Muscle layer of colon (tissue), 2 donors: ENCODE results near the gene MYO3B.
"Not testable (repeated sequence)": the region's sequence is repeated elsewhere in the genome, so short reads cannot be mapped to it uniquely, and the experiment has no call there.

Experiments
- H3K27ac ChIP-seq: one replicate; pipeline ENCODE4 v1.7.0; 2013; ENCODE audit warnings: low read depth, mild to moderate bottlenecking, low read length, moderate library complexity
- H3K27me3 ChIP-seq, 2 donors: one replicate each; pipeline ENCODE4 v1.7.0; 2013; ENCODE audit warnings: low read length in 2 of 2, mild to moderate bottlenecking in 2 of 2; ENCODE audit not compliant: insufficient read depth in 2 of 2, control insufficient read depth in 1 of 2
- H3K36me3 ChIP-seq: one replicate; pipeline ENCODE4 v1.7.0; 2013; ENCODE audit warnings: mild to moderate bottlenecking, low read length; ENCODE audit not compliant: insufficient read depth
- H3K4me1 ChIP-seq: one replicate; pipeline ENCODE4 v1.7.0; 2013; ENCODE audit warnings: mild to moderate bottlenecking, low read length; ENCODE audit not compliant: insufficient read depth
- H3K4me3 ChIP-seq, 2 donors: one replicate each; pipeline ENCODE4 v1.7.0; 2013; ENCODE audit warnings: low read length in 2 of 2, low read depth in 1 of 2, mild to moderate bottlenecking in 1 of 2, moderate library complexity in 1 of 2
- H3K9ac ChIP-seq: one replicate; pipeline ENCODE4 v1.7.0; 2013; ENCODE audit warnings: low read length
- H3K9me3 ChIP-seq: one replicate; pipeline ENCODE4 v1.7.0; 2013; ENCODE audit warnings: mild to moderate bottlenecking, low read length
- donor health status: abdominal sarcoma.
- donor health status: Adenocarcinoma of cecum.

MYO3B gene

GRCh38 chr2:170651624-170652325 lies 473.8 kb downstream of the MYO3B start:
- H3K9ac ChIP-seq = no peak overlapping the region
- H3K4me3 ChIP-seq = no peak overlapping the region
- no peaks in the 10 kb centered on the region for H3K36me3 ChIP-seq
- no peak overlapping the region for H3K27ac ChIP-seq
- H3K27me3 ChIP-seq = no peaks in the 10 kb centered on the region
- no peaks in the 10 kb centered on the region for H3K9me3 ChIP-seq
- H3K4me1 ChIP-seq = no peaks in the 10 kb centered on the region

- Histone ChIP-seq H3K27ac (no peak overlapping the region), H3K9ac (no peak overlapping the region), H3K27me3 (no peaks in the 10 kb centered on the region), H3K9me3 (no peaks in the 10 kb centered on the region), H3K36me3 (no peaks in the 10 kb centered on the region), H3K4me1 (no peaks in the 10 kb centered on the region), H3K4me3 (no peak overlapping the region)
These were observed 474.9 kb downstream of the MYO3B start for GRCh38 chr2:170652637-170653417.

- H3K4me3 ChIP-seq = no peak overlapping the region
- H3K9me3 ChIP-seq = no peaks in the 10 kb centered on the region
- H3K4me1 ChIP-seq = no peaks in the 10 kb centered on the region
- no peak overlapping the region for H3K9ac ChIP-seq
- H3K36me3 ChIP-seq = no peaks in the 10 kb centered on the region
- no peaks in the 10 kb centered on the region for H3K27me3 ChIP-seq
- no peak overlapping the region for H3K27ac ChIP-seq
These were observed 478.7 kb downstream of the MYO3B start for GRCh38 chr2:170656669-170657068.

DNA sequence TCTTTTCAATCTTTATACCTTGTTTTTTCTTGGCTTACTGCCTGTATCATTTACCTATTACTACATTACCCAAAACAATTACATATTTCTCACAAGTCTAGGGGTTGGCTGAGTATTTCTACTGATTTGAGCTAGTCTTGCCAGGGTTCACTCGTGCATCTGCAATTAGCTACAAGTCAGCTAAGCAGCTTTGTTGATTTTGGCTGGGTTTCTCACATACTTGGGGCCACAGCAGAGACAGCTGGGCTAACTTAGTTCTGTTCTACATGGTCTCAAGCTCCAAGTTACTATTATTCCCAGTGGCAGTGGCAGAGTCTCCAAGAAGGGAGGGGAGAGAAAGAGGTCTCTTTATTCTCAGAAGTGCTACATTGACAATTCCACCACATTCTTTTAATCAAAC lies 482.5 kb downstream of the MYO3B start:
- Histone ChIP-seq H3K27ac (no peak overlapping the region), H3K4me3 (no peak overlapping the region), H3K36me3 (no peaks in the 10 kb centered on the region), H3K27me3 (no peaks in the 10 kb centered on the region), H3K9me3 (no peaks in the 10 kb centered on the region), H3K9ac (no peak overlapping the region), H3K4me1 (no peaks in the 10 kb centered on the region)

GRCh38 chr2:170665743-170666142 lies 487.8 kb downstream of the MYO3B start:
- Histone ChIP-seq H3K9ac (no peak overlapping the region), H3K27me3 (no peaks in the 10 kb centered on the region), H3K9me3 (no peaks in the 10 kb centered on the region), H3K4me3 (no peak overlapping the region), H3K27ac (no peak overlapping the region), H3K36me3 (no peaks in the 10 kb centered on the region), H3K4me1 (no peaks in the 10 kb centered on the region)

DNA sequence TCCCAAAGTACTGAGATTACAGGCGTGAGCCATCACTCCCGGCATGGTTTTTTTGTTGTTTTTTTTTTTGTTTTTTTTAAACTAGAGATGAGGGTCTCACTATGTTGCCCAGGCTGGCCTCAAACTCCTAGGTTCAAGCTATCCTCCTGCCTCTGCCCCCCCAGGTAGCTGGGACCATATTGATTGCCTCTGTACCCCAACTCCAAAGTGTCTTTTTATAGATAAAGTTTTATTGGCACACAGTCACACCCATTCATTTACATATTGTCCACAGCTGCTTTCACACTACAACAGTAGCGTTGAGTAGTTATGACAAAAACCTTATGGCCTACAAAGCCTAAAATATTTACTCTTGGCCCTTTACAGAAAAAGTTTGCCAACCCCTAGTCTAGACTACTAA lies 492.0 kb downstream of the MYO3B start:
- no peak overlapping the region for H3K9ac ChIP-seq
- no peaks in the 10 kb centered on the region for H3K27me3 ChIP-seq

DNA sequence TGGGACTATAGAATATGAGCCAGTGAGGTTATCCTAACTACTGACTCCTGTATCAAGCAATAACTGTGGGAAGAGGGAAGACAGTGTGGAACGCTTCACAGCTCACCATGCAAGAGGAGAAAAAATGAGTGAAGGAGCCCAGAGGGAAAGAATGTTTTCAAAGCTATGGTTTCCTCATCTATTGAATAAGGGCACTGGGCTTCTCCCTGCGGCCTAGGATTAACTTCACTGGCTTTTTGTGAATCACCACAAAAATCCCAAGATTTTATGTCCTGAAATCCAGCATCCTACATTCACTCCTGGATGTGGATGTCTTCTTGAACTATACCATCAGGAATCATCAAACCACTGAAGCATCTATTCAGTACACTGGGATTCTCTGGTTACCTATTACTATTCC lies 492.7 kb downstream of the MYO3B start:
- no peaks in the 10 kb centered on the region for H3K9me3 ChIP-seq
- no peak overlapping the region for H3K9ac ChIP-seq
- H3K4me3 ChIP-seq = no peak overlapping the region
- no peaks in the 10 kb centered on the region for H3K36me3 ChIP-seq
- H3K4me1 ChIP-seq = no peaks in the 10 kb centered on the region
- H3K27me3 ChIP-seq = no peaks in the 10 kb centered on the region
- H3K27ac ChIP-seq = no peak overlapping the region

More for the DNA sequence above, 492.0 kb downstream of the MYO3B start:
- Histone ChIP-seq H3K36me3 (no peaks in the 10 kb centered on the region), H3K9me3 (no peaks in the 10 kb centered on the region), H3K4me3 (no peak overlapping the region), H3K4me1 (no peaks in the 10 kb centered on the region), H3K27ac (no peak overlapping the region)

- no peak overlapping the region for H3K27ac ChIP-seq
- no peaks in the 10 kb centered on the region for H3K36me3 ChIP-seq
- H3K4me1 ChIP-seq = no peaks in the 10 kb centered on the region
- H3K27me3 ChIP-seq = no peaks in the 10 kb centered on the region
- H3K4me3 ChIP-seq = no peak overlapping the region
- H3K9ac ChIP-seq = no peak overlapping the region
- H3K9me3 ChIP-seq = no peaks in the 10 kb centered on the region
These were observed 493.1 kb downstream of the MYO3B start for GRCh38 chr2:170671079-170671478.

GRCh38 chr2:170674282-170674681 lies 496.3 kb downstream of the MYO3B start:
- H3K4me3 ChIP-seq, H3K9me3 ChIP-seq: not testable (repeated sequence)

DNA sequence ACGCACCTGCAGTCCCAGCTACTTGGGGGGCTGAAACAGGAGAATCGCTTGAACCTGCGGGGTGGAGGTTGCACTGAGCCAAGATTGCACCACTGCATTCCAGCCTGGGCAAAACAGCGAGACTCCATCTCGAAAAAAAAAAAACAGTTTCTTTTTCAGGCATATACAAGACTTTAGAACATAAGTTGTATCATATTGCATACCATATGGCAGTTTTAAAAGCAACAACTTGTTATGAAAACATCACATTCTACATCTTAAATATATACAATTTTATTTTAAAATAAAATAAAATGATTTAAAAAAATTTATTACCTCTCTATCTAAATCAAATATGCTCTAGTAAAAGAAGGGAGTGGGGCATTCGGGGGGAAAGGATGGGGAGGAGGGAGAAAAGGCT lies 497.8 kb downstream of the MYO3B start:
- Histone ChIP-seq H3K4me1 (no peaks in the 10 kb centered on the region), H3K9me3 (no peaks in the 10 kb centered on the region), H3K27me3 (no peaks in the 10 kb centered on the region), H3K36me3 (no peaks in the 10 kb centered on the region), H3K27ac (no peak overlapping the region), H3K4me3 (no peak overlapping the region), H3K9ac (no peak overlapping the region)

More at GRCh38 chr2:170674282-170674681, 496.3 kb downstream of the MYO3B start:
- not testable (repeated sequence) for H3K9ac ChIP-seq, H3K27me3 ChIP-seq, H3K27ac ChIP-seq, H3K4me1 ChIP-seq, H3K36me3 ChIP-seq

DNA sequence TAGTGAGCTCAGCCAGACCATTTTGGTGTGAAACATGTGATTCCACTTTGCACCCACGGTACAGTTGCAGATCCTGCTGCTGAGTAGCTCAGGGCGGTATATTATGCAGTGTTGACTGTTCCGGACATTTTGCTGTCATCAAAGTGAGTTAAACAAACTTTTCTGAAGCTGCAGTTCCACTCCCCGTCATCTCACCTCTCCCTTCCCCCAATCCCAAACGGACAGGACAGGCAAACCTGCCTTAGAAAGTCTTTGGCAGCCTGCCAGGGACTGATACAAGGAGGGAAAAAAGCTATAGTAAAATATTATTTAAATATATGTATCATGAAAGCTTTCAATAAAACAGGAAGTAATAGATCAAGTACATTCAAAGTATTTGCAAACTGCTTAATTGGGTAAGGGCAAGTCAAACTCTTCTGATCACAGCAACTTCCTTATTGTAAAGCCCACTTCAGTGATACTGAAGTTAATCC lies 501.7 kb downstream of the MYO3B start:
- Histone ChIP-seq H3K9me3 (no peaks in the 10 kb centered on the region), H3K36me3 (no peaks in the 10 kb centered on the region), H3K27me3 (no peaks in the 10 kb centered on the region), H3K9ac (no peak overlapping the region), H3K4me1 (peaks cover 7% of the 10 kb centered on the region), H3K27ac (no peak overlapping the region), H3K4me3 (no peak overlapping the region)
